Astrocyte of the spinal cord (primary cell): Measurements from ENCODE around the gene DDX55.
"Not testable (repeated sequence)": the region's sequence is repeated elsewhere in the genome, so short reads cannot be mapped to it uniquely, and the experiment has no call there.

ENCODE experiments used
- DNase-seq: peaks from one replicate; pipeline ENCODE4 v3.0.0; 2011; ENCODE audit warnings: low read depth, low spot score
- H3K4me3 ChIP-seq: 2 replicates; pipeline ENCODE4 v1.5.1; 2011; ENCODE audit warnings: low read depth, mild to moderate bottlenecking, low read length, moderate library complexity
- in situ Hi-C: cut with HindIII; loops from 2 replicates; pipeline ENCODE4 v1.10.0; 2017; ENCODE audit warnings: low sequenced_read_pairs
- TF ChIP-seq, protein P1 (sequence below): IDR thresholded peaks from 2 replicates; pipeline ENCODE4 v1.5.1; 2012; ENCODE audit warnings: low read depth, mild to moderate bottlenecking, low read length, inconsistent platforms

DDX55 gene

DNA sequence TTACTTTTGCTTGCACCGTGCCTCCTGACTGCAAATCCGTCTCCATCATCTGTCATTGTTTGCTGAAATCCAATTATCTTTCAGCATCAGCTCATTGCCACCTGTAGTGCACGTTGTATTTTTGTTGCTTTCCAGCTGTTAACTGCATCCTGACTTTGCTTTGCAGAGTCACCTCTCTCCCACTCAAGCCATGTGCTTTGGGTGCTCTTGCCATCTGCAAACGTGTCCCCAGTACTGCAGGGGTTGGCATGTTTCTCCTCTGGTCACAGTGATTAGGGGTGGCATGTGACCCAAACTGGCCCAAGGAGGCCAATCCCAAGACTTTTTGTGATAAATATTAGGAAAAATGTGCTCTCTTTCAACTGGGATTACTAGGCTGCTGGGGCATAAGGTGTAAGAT is 28.0 kb upstream of the DDX55 start:
- TF ChIP-seq, protein P1, sequence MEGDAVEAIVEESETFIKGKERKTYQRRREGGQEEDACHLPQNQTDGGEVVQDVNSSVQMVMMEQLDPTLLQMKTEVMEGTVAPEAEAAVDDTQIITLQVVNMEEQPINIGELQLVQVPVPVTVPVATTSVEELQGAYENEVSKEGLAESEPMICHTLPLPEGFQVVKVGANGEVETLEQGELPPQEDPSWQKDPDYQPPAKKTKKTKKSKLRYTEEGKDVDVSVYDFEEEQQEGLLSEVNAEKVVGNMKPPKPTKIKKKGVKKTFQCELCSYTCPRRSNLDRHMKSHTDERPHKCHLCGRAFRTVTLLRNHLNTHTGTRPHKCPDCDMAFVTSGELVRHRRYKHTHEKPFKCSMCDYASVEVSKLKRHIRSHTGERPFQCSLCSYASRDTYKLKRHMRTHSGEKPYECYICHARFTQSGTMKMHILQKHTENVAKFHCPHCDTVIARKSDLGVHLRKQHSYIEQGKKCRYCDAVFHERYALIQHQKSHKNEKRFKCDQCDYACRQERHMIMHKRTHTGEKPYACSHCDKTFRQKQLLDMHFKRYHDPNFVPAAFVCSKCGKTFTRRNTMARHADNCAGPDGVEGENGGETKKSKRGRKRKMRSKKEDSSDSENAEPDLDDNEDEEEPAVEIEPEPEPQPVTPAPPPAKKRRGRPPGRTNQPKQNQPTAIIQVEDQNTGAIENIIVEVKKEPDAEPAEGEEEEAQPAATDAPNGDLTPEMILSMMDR: no peak
- no peak overlapping the region for H3K4me3 ChIP-seq
- in situ Hi-C loops: no loop called here
- no peak for DNase-seq

DNA sequence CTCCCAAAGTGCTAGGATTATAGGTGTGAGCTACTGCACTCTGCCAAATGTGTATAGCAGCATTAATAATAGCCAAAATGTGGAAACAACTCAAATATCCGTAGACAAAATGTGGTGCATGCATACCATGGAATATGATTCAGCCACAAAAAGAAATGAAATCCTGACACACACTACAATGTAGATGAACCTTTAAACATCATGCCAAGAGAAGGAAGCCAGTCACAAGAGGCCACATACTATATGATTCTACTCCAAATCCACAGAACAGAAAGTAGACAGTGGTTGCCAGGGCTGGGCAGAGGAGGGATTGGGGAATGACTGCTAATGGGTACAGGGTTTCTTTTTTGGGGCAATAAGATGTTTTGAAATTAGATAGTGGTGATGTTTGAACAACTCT is 25.3 kb upstream of the DDX55 start:
- no peak for DNase-seq
- TF ChIP-seq, protein P1: no peak
- no peak overlapping the region for H3K4me3 ChIP-seq
- in situ Hi-C loops: no loop called here

DNA sequence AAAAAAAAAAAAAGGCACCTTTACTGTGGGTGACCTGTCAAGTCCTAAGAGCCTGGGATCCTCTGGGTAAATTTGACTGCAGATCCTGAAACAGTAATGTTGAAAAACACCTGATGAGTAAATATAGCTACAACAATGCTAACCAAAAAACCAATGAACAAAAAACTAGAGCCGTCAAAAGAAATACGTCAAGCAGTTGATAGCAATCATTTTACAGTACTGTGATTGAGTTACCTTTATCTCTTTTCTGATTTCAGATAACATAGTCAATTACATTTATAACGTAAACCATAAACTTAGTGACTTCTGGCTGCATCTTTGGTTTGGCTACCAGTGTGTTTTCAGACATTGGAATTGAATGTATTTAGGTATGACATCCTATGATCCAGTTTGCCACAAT is 23.7 kb upstream of the DDX55 start:
- no peak for DNase-seq
- in situ Hi-C loops: no loop called here
- no peak overlapping the region for H3K4me3 ChIP-seq
- TF ChIP-seq, protein P1: no peak

DNA sequence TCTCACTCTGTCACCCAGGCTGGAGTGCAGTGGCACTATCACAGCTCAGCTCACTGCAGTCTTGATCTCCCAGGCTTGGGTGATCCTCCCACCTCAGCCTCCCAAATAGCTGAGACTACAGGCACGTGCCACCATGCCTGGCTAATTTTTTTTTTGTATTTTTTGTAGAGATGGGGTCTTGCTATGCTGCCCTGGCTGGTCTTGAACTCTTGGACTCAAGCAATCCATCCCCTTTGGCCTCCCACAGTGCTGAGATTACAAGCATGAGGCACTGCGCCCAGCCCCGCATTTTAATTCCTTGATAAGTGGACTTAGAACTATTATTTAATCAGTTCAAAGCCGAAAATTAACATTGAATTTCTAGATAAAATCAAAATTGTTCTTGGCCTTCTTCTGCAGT is 23.1 kb upstream of the DDX55 start:
- DNase-seq, in situ Hi-C loops, H3K4me3 ChIP-seq: not testable (repeated sequence)

DNA sequence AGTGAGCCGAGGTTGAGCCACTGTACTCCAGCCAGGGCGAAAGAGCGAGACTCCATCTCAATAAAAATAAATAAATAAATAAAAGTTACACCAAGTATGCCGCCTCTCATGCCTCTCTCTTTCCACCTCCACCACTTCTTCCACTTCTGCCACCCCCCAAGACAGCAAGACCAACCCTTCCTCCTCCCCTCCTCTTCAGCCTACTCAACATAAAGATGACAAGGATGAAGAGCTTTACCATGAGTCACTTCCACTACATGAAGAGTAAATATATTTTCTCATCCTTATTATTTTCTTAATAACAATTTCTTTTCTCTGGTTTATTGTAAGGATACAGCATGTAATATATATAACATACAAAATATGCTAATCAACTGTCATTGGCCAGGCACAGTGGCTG is 21.1 kb upstream of the DDX55 start:
- DNase-seq: peak; percentile 3
- H3K4me3 ChIP-seq: no peak overlapping the region
- TF ChIP-seq, protein P1: no peak
- in situ Hi-C loops: no loop called here

DNA sequence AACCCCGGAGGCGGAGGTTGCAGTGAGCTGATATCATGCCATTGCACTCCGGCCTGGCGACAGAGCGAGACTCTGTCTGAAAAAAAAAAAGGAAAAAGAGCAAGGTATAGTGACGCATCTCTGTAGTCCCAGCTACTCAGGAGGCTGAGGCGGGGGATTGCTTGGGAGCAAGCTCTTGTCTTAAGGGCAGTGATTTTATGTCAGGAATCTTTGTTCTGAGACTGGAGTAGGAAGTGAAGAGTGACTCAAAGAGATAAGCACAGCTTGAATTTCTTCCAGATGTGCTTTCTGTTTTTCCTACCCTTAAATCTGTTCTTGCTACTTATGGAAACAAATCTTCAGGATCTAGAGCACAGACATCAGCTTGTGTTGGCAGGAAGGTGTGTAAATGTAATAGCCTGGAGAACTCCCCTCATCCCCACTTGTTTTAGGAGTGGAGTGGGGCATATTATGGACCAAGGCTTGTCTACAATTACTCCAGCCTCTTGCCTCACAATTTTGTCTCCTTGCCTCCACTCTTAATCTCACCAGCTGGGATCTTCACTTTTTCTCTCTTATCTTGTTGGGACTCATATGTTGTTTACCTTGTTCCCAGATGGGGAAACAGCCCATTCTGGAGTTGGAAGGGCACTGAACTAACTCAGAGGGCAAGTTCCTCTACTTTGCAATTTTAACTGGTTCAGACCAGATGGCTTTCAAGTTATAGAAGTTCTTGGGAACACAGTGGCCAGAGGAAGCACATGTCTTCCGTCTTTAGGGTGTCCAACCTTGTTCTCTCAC is 10.0 kb upstream of the DDX55 start:
- no peak overlapping the region for H3K4me3 ChIP-seq
- peak; percentile 59 for DNase-seq
- in situ Hi-C loops: no loop called here
- TF ChIP-seq, protein P1: no peak

DNA sequence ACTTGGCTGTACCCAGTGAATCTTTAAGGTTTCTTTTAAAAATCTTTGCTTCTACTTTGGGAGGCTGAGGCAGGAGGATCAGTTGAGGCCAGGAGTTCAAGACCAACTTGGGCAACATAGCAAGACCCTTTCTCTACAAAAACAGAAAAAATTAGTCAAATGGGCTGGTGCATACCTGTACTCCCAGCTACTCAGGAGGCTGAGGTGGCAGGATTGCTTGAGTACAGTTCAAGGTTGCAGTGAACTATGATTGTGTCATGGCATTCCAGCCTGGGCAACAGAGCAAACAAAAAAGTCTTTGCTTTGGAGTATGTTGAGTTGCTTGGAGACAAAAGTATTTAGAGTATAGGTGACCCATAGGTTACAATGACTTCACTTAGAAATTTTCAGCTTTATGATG is 6.2 kb upstream of the DDX55 start:
- no peak for DNase-seq
- TF ChIP-seq, protein P1: no peak
- no peak overlapping the region for H3K4me3 ChIP-seq
- in situ Hi-C loops: no loop called here
